ENCODE results near the gene GALNT13.
A peak's percentile ranks its signal among the peaks of the same experiment; 100 is the strongest.

Gene GALNT13

GRCh38 chr2:154370873-154371272 is 499.2 kb downstream of the GALNT13 start:
- Histone ChIP-seq H3K4me1 (no peaks in the 10 kb centered on the region; the same call in 1 of the 2 replicates), H3K4me3 (ENCODE audit: low read depth, low read length) (no peak overlapping the region), H3K27me3 (no peaks in the 10 kb centered on the region), H3K36me3 (no peaks in the 10 kb centered on the region), H3K9me3 (no peaks in the 10 kb centered on the region)
- no peak for TF ChIP-seq CTCF (IDR thresholded peaks at IDR 0.05; ENCODE audit: low read depth, low read length)
- no peak for DNase-seq

GRCh38 chr2:154374416-154374815 is 502.7 kb downstream of the GALNT13 start:
- Histone ChIP-seq H3K27me3 (no peaks in the 10 kb centered on the region), H3K36me3 (no peaks in the 10 kb centered on the region), H3K4me3 (ENCODE audit: low read depth, low read length) (no peak overlapping the region), H3K4me1 (no peaks in the 10 kb centered on the region; the same call in 1 of the 2 replicates), H3K9me3 (no peaks in the 10 kb centered on the region)
- no peak for DNase-seq
- TF ChIP-seq CTCF (IDR thresholded peaks at IDR 0.05; ENCODE audit: low read depth, low read length), result no peak

GRCh38 chr2:154375579-154375931 is 503.8 kb downstream of the GALNT13 start:
- peak; percentile 6 for DNase-seq
- H3K4me1 ChIP-seq, result no peaks in the 10 kb centered on the region; the same call in 1 of the 2 replicates
- H3K27me3 ChIP-seq, result no peaks in the 10 kb centered on the region
- peak; percentile 43 for TF ChIP-seq CTCF (IDR thresholded peaks at IDR 0.05; ENCODE audit: low read depth, low read length)
- H3K4me3 ChIP-seq (ENCODE audit: low read depth, low read length), result peak overlapping the region; percentile 35
- no peaks in the 10 kb centered on the region for H3K9me3 ChIP-seq
- H3K36me3 ChIP-seq, result no peaks in the 10 kb centered on the region

GRCh38 chr2:154381931-154382794 is 510.4 kb downstream of the GALNT13 start:
- H3K27me3 ChIP-seq, result no peaks in the 10 kb centered on the region
- no peak overlapping the region for H3K4me3 ChIP-seq (ENCODE audit: low read depth, low read length)
- TF ChIP-seq CTCF (IDR thresholded peaks at IDR 0.05; ENCODE audit: low read depth, low read length), result no peak
- no peaks in the 10 kb centered on the region for H3K9me3 ChIP-seq
- DNase-seq, result no peak
- H3K4me1 ChIP-seq, result no peaks in the 10 kb centered on the region
- H3K36me3 ChIP-seq, result no peaks in the 10 kb centered on the region

GRCh38 chr2:154386186-154386585 is 514.5 kb downstream of the GALNT13 start:
- Histone ChIP-seq H3K4me3 (ENCODE audit: low read depth, low read length) (no peak overlapping the region), H3K9me3 (no peaks in the 10 kb centered on the region), H3K36me3 (no peaks in the 10 kb centered on the region), H3K27me3 (no peaks in the 10 kb centered on the region), H3K4me1 (no peaks in the 10 kb centered on the region)
- TF ChIP-seq CTCF (IDR thresholded peaks at IDR 0.05; ENCODE audit: low read depth, low read length), result no peak
- no peak for DNase-seq

- Histone ChIP-seq H3K9me3 (no peaks in the 10 kb centered on the region), H3K27me3 (no peaks in the 10 kb centered on the region), H3K4me1 (no peaks in the 10 kb centered on the region), H3K4me3 (ENCODE audit: low read depth, low read length) (no peak overlapping the region), H3K36me3 (no peaks in the 10 kb centered on the region)
- no peak for TF ChIP-seq CTCF (IDR thresholded peaks at IDR 0.05; ENCODE audit: low read depth, low read length)
- DNase-seq, result no peak
These were observed 519.3 kb downstream of the GALNT13 start for GRCh38 chr2:154391051-154391450.

All from BE2C (cell line).